GM21360 (cell line): ENCODE results near the gene HYDIN.
"Not testable (repeated sequence)": the region's sequence is repeated elsewhere in the genome, so short reads cannot be mapped to it uniquely, and the experiment has no call there.

Source experiments
- ATAC-seq: cut with Tn5 transposase; IDR thresholded peaks from one replicate; pipeline ENCODE4 v1.9.1; 2021; ENCODE audit warnings: mild to moderate bottlenecking, moderate library complexity; ENCODE audit not compliant: unreplicated experiment

Gene HYDIN

GRCh38 chr16:71009440-71010223 lies 220.9 kb downstream of the HYDIN start:
- not testable (repeated sequence) for ATAC-seq

GRCh38 chr16:71006516-71006915 lies 224.0 kb downstream of the HYDIN start:
- ATAC-seq = not testable (repeated sequence)

- ATAC-seq = not testable (repeated sequence)
Observed at GRCh38 chr16:70999735-71000134, 230.8 kb downstream of the HYDIN start.

- ATAC-seq = not testable (repeated sequence)
Observed at GRCh38 chr16:70995799-70996198, 234.7 kb downstream of the HYDIN start.

- not testable (repeated sequence) for ATAC-seq
Observed at GRCh38 chr16:70992511-70992910, 238.0 kb downstream of the HYDIN start.

GRCh38 chr16:70987019-70987715 lies 243.4 kb downstream of the HYDIN start:
- not testable (repeated sequence) for ATAC-seq

GRCh38 chr16:70984675-70985074 lies 245.8 kb downstream of the HYDIN start:
- not testable (repeated sequence) for ATAC-seq

GRCh38 chr16:70968332-70968731 lies 262.2 kb downstream of the HYDIN start:
- not testable (repeated sequence) for ATAC-seq

GRCh38 chr16:70960169-70960568 lies 270.4 kb downstream of the HYDIN start:
- ATAC-seq = not testable (repeated sequence)

- ATAC-seq = not testable (repeated sequence)
Observed at GRCh38 chr16:70954922-70955321, 275.6 kb downstream of the HYDIN start.

GRCh38 chr16:70953824-70954223 lies 276.7 kb downstream of the HYDIN start:
- ATAC-seq = not testable (repeated sequence)

GRCh38 chr16:70943551-70943950 lies 287.0 kb downstream of the HYDIN start:
- not testable (repeated sequence) for ATAC-seq

GRCh38 chr16:70939690-70940359 lies 290.7 kb downstream of the HYDIN start:
- ATAC-seq = not testable (repeated sequence)

GRCh38 chr16:70936781-70937525 lies 293.6 kb downstream of the HYDIN start:
- not testable (repeated sequence) for ATAC-seq

- not testable (repeated sequence) for ATAC-seq
Observed at GRCh38 chr16:70935325-70935724, 295.2 kb downstream of the HYDIN start.

- not testable (repeated sequence) for ATAC-seq
Observed at GRCh38 chr16:70933746-70934145, 296.8 kb downstream of the HYDIN start.

GRCh38 chr16:70930757-70931156 lies 299.8 kb downstream of the HYDIN start:
- ATAC-seq = not testable (repeated sequence)

- ATAC-seq = not testable (repeated sequence)
Observed at GRCh38 chr16:70922164-70922563, 308.4 kb downstream of the HYDIN start.

GRCh38 chr16:70920661-70921060 lies 309.9 kb downstream of the HYDIN start:
- ATAC-seq = not testable (repeated sequence)

- ATAC-seq = not testable (repeated sequence)
Observed at GRCh38 chr16:70888208-70888607, 342.3 kb downstream of the HYDIN start.

GRCh38 chr16:70884652-70885051 lies 345.9 kb downstream of the HYDIN start:
- not testable (repeated sequence) for ATAC-seq
